Calu3 (cell line): ENCODE results near the gene LSP1. TPM values are rescaled to one million over a fixed set of nuclear protein-coding genes. Genes with fewer than 3 reads are reported as not detected.

ENCODE experiments used
- BruUV-seq: library from RNA; stranded (reverse); fragments of 400-500 nt; replicated peaks from 2 replicates; lab custom pipeline; 2021; lab: Mats Ljungman, UMichigan
- CTCF ChIA-PET: fragments of 300-600 bp; sonication (Branson Sonifier 250); formaldehyde crosslinking; loops from one replicate; lab custom pipeline; 2022; ENCODE audit warnings: antibody characterized with exemption; lab: Charles Lee
- DNase-seq: peaks from one replicate; pipeline ENCODE4 v3.0.0; 2022
- H3K27ac Mint-ChIP-seq: one replicate; pipeline ENCODE4 v1.8.0; 2022; ENCODE audit warnings: mixed read lengths; ENCODE audit not compliant: unreplicated experiment
- H3K27me3 Mint-ChIP-seq: one replicate; pipeline ENCODE4 v1.8.0; 2022; ENCODE audit warnings: mixed read lengths; ENCODE audit not compliant: unreplicated experiment
- H3K36me3 Mint-ChIP-seq: one replicate; pipeline ENCODE4 v1.8.0; 2022; ENCODE audit warnings: mild to moderate bottlenecking, moderate library complexity, mixed read lengths; ENCODE audit not compliant: insufficient read depth, unreplicated experiment
- H3K4me1 Mint-ChIP-seq: one replicate; pipeline ENCODE4 v1.8.0; 2022; ENCODE audit warnings: mild to moderate bottlenecking, low read depth, mixed read lengths; ENCODE audit not compliant: unreplicated experiment
- H3K4me3 Mint-ChIP-seq: one replicate; pipeline ENCODE4 v1.8.0; 2022; ENCODE audit warnings: mild to moderate bottlenecking, low read depth, moderate library complexity, mixed read lengths; ENCODE audit not compliant: unreplicated experiment
- H3K9me3 Mint-ChIP-seq: one replicate; pipeline ENCODE4 v1.8.0; 2022; ENCODE audit warnings: low read depth, mixed read lengths; ENCODE audit not compliant: unreplicated experiment
- intact Hi-C: fragments of 100-400 bp; cut with micrococcal nuclease; formaldehyde crosslinking; loops from one replicate; pipeline ENCODE4 v1.10.0; 2022; ENCODE audit not compliant: unreplicated experiment
- total RNA-seq: library from RNA; stranded (reverse); gene quantifications from 2 replicates; pipeline ENCODE4 v1.2.3, GENCODE V29; 2022
- TF ChIP-seq, protein P1 (sequence below): fragments of 200-600 bp; IDR thresholded peaks from one replicate; pipeline ENCODE4 v1.8.0; 2022; ENCODE audit warnings: antibody characterized with exemption; ENCODE audit not compliant: unreplicated experiment

LSP1 gene
- total RNA-seq, 1 experiment from 2014 or later: not detected

DNA sequence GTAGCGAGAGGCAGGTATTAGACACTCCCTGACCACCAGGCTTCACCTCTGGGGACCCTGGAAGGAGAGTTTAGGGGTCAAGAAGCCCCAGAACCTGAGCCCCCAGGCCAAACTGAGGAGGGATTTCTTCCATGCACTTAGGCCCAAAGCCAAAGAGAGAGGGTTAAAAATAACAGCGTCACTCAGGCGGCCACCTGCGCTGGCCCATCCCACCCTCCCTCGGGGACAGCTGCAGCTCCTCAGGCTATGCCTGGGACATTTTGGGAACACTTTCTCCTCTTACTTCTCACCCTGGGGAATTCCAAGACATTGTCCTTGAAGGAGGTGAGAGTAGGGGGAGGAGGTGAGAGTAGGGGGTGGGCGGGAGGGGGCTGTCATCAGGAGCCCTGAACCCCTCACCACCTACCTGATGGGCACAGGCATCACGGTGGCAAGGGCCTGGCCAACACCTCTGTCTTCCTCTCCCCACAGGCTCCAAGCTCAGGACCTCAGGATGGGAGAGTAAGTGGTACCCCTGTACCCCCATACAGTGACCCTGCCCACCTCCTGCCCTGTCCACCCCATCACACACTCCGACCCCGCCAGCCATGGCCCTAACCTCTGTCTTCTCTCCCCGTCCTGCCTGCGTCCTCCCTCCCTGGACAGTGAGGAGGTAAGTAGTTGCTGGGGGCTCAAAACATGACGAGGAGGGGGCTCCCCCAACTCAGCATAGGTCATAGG, 13.5 kb upstream of the LSP1 start:
- BruUV-seq: no TSS peak
- Mint-ChIP-seq H3K27me3 (peaks cover 16% of the 10 kb centered on the region), H3K4me3 (no peak overlapping the region), H3K36me3 (peaks cover 15% of the 10 kb centered on the region), H3K4me1 (peaks cover 17% of the 10 kb centered on the region), H3K9me3 (no peaks in the 10 kb centered on the region), H3K27ac (no peak overlapping the region)
- no peak for DNase-seq
- CTCF ChIA-PET: interaction anchor here (0.6 kb wide), 1 partner anchor 17 kb away, joined by 3 read pairs; no protein-coding TSS in a partner anchor
- intact Hi-C loops: loop anchor here (5.0 kb wide), 2 partner anchors 33 to 313 kb away; no protein-coding TSS in a partner anchor
- TF ChIP-seq, protein P1, sequence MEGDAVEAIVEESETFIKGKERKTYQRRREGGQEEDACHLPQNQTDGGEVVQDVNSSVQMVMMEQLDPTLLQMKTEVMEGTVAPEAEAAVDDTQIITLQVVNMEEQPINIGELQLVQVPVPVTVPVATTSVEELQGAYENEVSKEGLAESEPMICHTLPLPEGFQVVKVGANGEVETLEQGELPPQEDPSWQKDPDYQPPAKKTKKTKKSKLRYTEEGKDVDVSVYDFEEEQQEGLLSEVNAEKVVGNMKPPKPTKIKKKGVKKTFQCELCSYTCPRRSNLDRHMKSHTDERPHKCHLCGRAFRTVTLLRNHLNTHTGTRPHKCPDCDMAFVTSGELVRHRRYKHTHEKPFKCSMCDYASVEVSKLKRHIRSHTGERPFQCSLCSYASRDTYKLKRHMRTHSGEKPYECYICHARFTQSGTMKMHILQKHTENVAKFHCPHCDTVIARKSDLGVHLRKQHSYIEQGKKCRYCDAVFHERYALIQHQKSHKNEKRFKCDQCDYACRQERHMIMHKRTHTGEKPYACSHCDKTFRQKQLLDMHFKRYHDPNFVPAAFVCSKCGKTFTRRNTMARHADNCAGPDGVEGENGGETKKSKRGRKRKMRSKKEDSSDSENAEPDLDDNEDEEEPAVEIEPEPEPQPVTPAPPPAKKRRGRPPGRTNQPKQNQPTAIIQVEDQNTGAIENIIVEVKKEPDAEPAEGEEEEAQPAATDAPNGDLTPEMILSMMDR: no peak

GRCh38 chr11:1839924-1840779, 12.7 kb upstream of the LSP1 start:
- no peak overlapping the region for H3K27ac Mint-ChIP-seq
- TF ChIP-seq, protein P1: no peak
- intact Hi-C loops: loop anchor here (5.0 kb wide), 2 partner anchors 32 to 312 kb away; no protein-coding TSS in a partner anchor
- DNase-seq: no peak
- BruUV-seq: no TSS peak
- H3K9me3 Mint-ChIP-seq: no peaks in the 10 kb centered on the region
- peaks cover 20% of the 10 kb centered on the region for H3K4me1 Mint-ChIP-seq
- H3K27me3 Mint-ChIP-seq: peaks cover 23% of the 10 kb centered on the region
- no peak overlapping the region for H3K4me3 Mint-ChIP-seq
- CTCF ChIA-PET: interaction anchor here (0.6 kb wide), 1 partner anchor 16 kb away, joined by 3 read pairs; no protein-coding TSS in a partner anchor
- peaks cover 11% of the 10 kb centered on the region for H3K36me3 Mint-ChIP-seq

DNA sequence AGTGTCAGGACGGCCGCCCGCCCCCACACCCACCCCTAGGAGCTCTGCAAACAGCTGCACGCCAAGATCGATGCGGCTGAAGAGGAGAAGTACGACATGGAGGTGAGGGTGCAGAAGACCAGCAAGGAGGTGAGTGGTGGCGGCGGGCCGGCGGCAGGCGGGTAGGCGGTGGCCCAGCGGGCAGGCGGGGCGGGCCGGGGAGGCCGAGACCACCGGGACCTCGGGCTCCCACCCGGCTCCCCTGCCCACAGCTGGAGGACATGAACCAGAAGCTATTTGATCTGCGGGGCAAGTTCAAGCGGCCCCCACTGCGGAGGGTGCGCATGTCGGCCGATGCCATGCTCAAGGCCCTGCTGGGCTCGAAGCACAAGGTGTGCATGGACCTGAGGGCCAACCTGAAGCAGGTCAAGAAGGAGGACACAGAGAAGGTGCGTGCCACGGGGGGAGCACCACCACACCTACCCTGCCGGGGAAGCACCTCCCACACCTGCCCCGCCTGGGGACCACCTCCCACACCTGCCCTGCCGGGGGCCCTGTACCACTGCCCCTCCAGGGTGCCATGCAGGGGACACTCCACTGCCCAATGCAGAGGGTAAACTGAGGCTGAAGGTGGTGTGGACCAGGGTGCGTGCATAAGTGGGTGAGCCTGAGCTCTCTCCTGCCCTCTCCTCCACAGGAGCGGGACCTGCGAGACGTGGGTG, 12.0 kb upstream of the LSP1 start:
- no TSS peak for BruUV-seq
- TF ChIP-seq, protein P1: no peak
- DNase-seq: no peak
- Mint-ChIP-seq H3K9me3 (no peaks in the 10 kb centered on the region), H3K27ac (no peak overlapping the region), H3K36me3 (peaks cover 11% of the 10 kb centered on the region), H3K27me3 (peaks cover 30% of the 10 kb centered on the region), H3K4me3 (no peak overlapping the region), H3K4me1 (peaks cover 24% of the 10 kb centered on the region)
- CTCF ChIA-PET: no interaction called here
- intact Hi-C loops: no loop called here

DNA sequence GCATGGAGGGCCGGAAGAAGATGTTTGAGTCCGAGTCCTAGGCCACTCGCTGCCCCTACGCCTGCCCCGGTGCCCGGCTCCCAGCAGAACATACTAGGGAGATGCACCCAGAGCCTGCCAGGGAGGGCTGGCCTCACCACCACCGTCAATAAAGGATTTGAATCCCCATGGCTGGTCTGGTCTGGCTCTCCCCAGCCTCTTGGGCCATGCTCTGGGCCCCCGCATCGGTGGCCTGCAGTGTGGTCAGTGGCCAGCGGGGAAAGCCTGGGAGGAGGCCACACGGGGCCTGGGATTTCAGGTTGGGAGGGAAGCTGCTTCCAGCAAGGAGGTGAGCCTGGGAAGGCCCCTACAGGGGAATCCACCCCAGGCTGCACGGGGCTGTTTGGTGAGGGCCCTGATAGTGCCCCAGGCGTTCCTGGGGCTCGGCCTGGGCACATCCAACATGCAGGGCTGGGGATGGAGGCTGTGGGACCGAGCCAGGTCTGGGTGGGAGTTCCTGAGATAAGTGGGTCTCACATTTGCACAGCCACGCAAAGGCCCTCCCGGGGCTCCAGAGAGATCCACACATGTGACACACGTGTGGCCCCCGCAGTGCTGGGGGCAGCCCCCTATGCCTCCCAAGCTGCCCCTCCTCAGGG, 11.3 kb upstream of the LSP1 start:
- CTCF ChIA-PET: no interaction called here
- BruUV-seq: no TSS peak
- H3K9me3 Mint-ChIP-seq: no peaks in the 10 kb centered on the region
- H3K36me3 Mint-ChIP-seq: peaks cover 9% of the 10 kb centered on the region
- no peak for DNase-seq
- no peak overlapping the region for H3K27ac Mint-ChIP-seq
- H3K4me3 Mint-ChIP-seq: no peak overlapping the region
- TF ChIP-seq, protein P1: no peak
- H3K4me1 Mint-ChIP-seq: peaks cover 24% of the 10 kb centered on the region
- intact Hi-C loops: no loop called here
- peaks cover 32% of the 10 kb centered on the region for H3K27me3 Mint-ChIP-seq
